Measurements from ENCODE around the gene CASP1.

- TF ChIP-seq, protein P1, sequence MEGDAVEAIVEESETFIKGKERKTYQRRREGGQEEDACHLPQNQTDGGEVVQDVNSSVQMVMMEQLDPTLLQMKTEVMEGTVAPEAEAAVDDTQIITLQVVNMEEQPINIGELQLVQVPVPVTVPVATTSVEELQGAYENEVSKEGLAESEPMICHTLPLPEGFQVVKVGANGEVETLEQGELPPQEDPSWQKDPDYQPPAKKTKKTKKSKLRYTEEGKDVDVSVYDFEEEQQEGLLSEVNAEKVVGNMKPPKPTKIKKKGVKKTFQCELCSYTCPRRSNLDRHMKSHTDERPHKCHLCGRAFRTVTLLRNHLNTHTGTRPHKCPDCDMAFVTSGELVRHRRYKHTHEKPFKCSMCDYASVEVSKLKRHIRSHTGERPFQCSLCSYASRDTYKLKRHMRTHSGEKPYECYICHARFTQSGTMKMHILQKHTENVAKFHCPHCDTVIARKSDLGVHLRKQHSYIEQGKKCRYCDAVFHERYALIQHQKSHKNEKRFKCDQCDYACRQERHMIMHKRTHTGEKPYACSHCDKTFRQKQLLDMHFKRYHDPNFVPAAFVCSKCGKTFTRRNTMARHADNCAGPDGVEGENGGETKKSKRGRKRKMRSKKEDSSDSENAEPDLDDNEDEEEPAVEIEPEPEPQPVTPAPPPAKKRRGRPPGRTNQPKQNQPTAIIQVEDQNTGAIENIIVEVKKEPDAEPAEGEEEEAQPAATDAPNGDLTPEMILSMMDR (IDR thresholded peaks at IDR 0.05 in 4 of 5, conservative IDR thresholded peaks at IDR 0.05 in 1 of 5), result no peak
- TF ChIP-seq POLR2A (IDR thresholded peaks at IDR 0.05), result no peak
Observed at GRCh38 chr11:105056446-105056845, 21.5 kb upstream of the CASP1 start.
